GM21786 (cell line): ENCODE results near the gene MZT2A.
"Not testable (repeated sequence)": the region's sequence is repeated elsewhere in the genome, so short reads cannot be mapped to it uniquely, and the experiment has no call there.

Source experiments
- ATAC-seq: cut with Tn5 transposase; IDR thresholded peaks from one replicate; pipeline ENCODE4 v1.9.1; 2021; ENCODE audit not compliant: unreplicated experiment

MZT2A gene, protein sequence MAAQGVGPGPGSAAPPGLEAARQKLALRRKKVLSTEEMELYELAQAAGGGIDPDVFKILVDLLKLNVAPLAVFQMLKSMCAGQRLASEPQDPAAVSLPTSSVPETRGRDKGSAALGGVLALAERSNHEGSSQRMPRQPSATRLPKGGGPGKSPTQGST

DNA sequence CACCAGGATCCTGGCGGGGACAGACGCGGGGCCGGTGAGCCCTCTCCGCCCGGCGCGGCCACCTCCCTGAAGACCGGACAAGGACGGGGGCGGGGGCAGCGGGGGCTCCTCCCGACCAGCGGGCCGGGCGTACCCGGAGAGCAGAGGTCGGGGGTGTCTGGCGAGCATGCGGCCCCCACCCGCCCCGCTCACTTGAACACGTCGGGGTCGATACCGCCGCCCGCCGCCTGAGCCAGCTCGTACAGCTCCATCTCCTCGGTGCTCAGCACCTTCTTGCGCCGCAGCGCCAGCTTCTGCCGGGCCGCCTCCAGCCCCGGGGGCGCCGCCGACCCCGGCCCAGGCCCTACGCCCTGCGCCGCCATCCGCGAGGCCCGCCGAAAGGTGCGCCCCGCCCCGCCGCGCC lies at the start of gene MZT2A:
MZT2A (minus strand) TSS at position 383 of the 403 bp plus-strand sequence; CDS start at position 362, 21 bp downstream.
- ATAC-seq = peak; percentile 1

DNA sequence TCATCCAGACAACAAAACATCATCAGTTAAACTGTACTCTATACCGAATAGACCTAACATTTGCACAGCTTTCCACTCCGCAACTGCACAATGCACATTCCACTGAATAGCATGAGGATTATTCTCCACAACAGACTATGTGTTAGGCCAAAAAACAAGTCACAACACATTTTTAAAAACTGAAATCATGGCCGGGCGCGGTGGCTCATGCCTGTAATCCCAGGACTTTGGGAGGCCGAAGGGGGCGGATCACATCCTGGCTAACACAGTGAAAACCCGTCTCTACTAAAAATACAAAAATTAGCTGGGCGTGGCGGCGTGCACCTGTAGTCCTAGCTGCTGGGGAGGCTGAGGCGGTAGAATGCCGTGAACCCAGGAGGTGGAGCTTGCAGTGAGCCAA lies 46.7 kb upstream of the MZT2A start:
- not testable (repeated sequence) for ATAC-seq

DNA sequence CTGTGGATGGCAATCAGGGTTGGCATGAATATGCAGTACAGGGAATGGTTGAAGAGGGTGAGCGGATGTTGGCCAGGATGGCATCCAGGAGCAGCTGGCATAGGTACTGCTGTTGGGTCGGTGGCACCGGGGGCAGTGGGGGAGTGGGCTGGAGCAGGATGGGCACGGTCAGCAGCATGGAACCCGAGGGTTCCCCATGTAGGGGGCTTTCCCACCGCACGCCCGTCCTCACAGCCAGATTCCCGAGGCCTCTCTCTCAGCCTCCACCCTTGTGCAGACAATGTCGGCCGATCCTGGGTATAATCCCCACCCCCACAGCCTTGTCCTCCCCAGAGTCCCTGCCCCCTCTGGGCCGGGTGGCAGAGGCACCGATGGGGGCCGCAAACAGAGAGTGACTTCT lies 44.6 kb upstream of the MZT2A start:
- not testable (repeated sequence) for ATAC-seq

DNA sequence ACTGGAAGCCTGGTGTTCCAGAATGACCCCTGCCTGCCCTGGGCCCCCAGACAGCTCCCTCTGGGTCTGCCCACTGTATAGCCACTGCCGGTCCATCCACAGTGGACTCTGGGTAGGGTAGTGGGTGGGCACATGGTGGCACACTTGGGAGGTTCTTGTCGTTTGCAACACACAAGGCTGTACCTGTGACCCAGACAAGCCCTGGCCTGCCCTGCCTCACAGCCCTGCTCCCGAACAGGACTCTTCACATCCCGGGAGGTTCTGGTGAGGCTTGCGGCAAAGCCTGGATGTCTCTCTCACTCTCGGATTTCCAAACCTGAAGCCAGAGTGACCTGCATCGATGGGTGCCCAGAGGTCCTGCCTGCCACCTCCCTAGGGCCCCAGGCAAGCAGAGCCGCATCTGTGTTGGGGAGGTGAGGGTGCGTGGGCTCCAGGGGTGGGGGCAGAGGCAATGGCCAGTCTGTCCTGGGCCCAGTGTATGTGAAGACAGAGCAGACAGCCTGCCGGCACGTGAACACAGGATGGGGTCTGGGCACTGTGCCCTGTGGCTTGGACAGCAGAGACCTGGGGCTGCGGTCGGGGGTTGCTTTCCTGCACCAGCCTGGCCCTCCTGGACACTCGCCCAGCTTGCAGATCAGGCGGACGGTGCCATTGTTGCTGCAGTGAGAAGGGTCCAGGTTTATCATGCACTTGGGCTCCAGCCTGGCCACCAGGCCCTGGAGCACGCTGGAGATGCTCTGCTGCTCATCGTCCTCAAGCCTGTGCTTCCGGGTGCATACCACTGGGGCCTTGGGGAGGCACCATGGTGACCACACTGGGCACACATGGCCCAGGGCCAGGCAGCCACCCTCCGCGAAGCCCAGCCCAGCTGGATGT lies 44.0 kb upstream of the MZT2A start:
- ATAC-seq = not testable (repeated sequence)

DNA sequence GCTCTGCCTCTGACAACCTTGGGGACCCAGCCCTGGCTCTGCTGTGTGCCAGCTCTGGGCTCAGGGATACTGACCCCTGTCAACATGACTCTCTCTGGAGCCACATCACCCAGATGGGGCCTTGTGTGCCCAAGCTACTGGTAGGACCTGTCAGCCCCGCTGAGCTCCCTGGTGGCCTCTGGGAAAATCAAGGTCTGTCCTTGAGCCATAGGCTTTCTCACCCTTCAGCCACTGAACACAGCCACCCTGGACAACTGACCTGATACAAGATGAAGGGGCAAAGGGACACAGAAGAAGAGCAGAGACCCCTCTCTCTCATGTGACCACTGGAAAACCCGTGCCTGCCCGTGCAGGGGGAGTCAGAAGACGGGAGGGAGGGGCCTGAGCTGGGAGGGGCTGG lies 43.3 kb upstream of the MZT2A start:
- no peak for ATAC-seq

DNA sequence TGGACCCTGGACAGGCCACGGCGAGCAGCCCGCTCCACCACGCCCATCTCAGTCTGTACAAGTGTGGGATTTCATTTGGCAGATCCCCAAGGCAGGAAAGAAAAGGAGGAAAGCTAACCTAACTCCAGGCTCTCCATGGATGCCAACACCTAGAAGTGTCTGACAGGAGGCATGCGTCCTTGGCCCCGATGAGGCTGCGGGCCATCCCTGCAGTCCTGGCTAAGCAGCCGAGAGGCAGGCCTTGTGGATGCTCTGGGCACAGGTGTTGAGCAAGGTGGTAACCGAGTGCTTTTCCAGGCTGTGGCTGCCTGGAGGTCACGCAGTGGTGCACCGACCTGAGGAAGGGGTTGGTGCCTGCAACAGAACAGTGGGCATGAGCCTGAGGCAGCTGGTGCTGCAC lies 42.8 kb upstream of the MZT2A start:
- not testable (repeated sequence) for ATAC-seq

DNA sequence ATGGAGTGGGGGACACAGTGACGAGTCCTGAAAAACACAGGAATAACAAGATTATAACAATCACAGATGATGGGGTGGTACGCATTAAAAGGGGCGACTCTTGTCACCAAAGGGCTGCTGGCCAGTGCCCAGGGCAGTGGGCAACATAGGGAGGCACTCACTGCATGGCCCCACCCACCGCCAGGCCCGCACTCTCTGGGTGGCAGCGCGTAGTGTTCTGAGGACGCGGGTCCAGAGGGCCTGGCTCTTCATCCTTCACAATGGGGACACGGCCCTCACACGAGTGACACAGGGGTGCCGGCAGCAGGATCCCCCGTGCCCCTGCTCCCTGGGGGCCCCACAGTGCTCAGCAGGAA lies 42.1 kb upstream of the MZT2A start:
- ATAC-seq = not testable (repeated sequence)

DNA sequence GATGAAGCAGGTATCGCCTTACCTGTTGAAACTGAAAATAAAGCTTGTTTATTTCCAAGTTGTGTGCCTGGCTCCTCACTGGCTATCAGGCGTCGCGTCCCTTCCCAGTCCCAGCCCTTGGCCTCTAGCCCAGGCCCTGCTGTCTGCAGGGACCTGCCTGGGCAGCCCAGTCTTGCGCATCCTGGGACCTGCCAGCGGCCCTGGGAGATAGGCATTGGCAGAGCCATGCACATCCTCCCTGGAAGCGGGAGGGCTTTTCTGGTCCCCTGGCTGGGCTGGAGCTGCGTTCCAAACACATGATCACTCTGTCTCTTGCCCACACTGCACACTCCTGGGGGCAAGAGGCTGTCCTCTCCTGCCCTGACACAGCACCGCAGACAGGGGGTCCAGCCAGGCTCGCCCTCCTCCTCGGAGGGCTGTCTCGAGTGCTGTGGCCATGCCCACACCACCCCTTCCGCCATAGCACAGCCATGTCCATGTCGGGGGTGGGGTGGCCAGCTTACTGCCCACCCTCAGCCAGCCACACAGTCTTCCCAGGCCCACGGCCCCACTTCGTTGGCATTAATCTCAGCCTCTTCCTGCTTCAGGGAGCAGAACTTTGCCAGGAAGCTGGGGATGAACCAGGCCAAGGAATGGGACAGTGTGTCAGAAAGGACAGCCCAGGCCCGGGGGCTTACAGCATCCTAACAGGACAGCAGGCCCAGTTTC lies 41.6 kb upstream of the MZT2A start:
- ATAC-seq = not testable (repeated sequence)

DNA sequence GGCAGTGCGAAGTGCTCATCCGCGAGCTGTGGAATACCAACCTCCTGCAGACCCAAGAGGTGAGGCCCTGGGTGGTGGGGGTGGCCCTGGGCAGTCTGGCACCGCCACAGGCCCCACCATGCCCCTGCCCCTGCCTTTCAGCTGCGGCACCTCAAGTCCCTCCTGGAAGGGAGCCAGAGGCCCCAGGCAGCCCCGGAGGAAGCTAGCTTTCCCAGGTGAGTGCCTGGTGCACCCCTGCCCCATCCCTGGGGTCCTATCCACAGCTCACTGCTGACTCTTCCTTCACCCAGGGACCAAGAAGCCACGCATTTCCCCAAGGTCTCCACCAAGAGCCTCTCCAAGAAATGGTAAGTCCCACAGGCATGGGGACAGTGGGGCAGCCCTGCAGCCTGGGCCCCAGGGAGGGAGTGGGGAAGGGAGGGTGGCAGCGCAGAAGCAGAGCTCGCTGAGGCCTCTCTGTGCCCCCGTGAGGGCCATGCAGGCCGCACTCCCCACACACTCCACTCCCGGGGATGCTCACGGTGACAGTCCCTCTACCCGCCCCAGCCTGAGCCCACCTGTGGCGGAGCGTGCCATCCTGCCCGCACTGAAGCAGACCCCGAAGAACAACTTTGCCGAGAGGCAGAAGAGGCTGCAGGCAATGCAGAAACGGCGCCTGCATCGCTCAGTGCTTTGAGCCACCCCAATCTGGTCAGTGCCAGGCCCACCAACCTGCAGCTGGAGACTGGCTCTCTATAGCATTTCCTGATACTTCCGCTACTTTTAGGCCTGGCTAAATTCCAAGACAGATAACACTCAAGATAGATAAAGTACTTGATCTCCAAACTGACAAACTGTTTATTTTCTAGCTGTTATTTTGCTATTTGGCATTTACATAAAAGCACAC lies 40.8 kb upstream of the MZT2A start:
- ATAC-seq = not testable (repeated sequence)

DNA sequence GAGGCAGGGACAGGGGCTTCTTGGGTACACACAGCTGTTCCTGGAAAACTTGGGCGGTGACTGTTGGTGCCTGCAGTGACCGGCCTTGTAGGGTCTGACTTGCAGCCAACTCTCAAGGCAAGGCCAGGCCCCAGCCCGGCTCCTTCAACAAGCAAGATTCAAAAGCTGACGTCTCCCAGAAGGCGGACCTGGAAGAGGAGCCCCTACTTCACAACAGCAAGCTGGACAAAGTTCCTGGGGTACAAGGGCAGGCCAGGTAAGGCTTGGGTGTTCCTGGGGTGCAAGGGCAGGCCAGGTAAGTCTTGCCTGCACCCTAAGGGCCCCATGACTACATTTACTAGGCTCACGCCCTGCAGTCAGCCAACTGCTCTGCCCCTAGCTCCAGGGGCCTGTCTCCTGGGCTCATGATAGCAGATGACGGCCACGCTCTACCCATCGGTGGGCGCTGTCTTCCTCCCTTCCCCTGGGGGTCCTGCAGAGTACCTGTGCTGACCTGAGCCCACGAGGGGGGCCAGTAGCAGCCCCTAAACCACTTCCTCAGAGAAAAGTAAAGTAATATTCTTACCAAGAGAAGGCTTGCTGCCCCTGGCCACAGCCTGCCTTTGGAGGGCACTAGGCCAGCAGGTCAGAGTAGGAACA lies 39.5 kb upstream of the MZT2A start:
- not testable (repeated sequence) for ATAC-seq

DNA sequence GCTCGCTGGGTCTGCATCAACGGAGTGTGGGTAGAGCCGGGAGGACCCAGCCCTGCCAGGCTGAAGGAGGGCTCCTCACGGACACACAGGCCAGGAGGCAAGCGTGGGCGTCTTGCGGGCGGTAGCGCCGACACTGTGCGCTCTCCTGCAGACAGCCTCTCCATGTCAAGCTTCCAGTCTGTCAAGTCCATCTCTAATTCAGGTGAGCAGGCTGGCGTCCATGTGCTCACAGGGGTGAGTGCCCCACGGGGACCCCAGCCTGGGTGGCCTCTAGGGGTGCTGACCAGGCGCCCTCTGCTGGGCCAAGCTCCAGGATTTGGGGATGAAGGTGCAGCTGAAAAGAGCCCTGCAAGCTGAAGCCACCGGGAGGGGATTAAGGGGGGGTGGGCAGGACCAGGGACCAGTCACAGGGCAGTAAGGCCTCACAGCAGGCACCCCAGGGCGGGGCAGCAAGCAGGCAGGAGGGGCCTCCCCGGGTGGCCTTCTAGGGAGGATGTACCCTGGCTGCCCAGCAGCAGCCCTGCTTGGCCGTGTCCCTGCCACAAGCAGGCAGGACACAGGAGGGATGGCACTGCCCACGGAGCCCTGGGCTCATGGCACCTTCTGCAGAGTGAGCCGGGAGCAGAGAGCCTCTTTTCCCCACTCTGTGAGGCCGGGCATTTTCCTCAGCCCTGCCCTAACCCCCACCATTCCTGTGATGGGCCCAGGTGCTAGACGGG lies 38.6 kb upstream of the MZT2A start:
- ATAC-seq = not testable (repeated sequence)

DNA sequence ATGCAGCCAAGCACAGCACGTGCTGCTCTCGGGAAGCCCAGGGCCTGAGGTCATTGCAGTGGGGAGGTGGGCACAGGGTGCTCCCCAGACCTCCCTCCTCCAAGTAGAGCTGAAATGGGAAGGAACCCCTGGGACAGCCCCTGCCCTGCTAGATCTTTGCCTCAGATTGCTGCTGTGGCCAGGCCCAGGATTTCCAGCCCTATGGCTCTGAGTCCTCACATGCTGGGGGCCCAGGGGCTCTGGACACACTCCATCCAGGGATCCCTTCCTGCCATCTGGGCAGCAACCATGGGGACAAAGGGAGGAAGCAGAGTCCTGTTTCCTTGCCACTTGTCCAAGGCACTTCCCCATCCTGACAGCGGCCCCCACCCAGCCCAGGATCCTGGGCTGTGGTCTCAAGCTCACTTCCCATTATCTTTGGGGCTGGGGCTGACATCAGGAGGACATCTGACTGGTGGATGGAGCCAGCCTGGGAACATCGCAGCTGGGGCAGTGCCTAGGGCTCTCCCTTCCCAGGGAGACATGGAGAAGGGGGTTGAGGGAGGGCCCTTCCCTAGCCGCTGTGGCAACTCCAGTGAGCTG lies 37.8 kb upstream of the MZT2A start:
- ATAC-seq = not testable (repeated sequence)

DNA sequence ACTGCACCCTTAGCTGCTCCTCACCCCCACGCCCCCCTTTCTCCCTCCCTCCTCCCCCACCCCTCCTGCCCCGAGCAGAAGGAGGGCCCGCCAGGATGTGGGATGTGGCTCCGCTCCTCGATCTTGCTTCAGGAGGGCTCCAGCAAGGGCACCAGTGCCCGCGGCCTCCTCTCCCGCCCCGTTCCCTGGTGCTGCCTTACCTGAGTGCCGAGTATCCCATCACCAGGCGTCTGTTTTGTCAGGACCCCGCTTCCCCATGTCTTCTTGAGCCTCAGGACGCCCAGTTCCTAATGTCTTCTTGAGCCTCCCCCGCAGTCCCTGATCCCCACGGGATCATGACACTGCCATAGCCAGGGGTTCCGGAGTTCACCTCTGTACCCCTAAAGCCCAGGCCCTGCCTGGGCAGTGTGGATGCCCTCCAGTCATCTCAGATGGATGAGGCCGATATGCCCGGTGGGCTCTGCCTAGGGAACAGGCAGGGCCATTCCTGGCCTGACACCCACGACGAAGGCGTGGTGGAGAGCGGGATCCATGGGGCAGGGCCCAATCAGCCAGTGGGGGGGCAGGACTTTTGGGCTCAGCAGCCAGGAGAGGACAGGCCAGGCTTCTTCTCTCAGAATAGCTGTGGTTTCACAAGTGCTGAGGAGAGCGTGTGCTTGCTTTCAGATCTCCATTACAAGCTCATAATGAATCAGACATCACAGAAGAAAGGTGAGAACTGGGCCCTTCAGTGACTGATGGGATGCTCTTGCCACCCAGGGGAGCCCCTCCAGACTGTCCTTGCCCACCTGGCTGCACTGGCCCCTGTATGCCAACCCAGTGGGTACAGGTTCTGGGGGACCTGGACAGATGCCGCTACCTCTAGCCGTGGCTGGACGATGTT lies 37.0 kb upstream of the MZT2A start:
- peak; percentile 73 for ATAC-seq

DNA sequence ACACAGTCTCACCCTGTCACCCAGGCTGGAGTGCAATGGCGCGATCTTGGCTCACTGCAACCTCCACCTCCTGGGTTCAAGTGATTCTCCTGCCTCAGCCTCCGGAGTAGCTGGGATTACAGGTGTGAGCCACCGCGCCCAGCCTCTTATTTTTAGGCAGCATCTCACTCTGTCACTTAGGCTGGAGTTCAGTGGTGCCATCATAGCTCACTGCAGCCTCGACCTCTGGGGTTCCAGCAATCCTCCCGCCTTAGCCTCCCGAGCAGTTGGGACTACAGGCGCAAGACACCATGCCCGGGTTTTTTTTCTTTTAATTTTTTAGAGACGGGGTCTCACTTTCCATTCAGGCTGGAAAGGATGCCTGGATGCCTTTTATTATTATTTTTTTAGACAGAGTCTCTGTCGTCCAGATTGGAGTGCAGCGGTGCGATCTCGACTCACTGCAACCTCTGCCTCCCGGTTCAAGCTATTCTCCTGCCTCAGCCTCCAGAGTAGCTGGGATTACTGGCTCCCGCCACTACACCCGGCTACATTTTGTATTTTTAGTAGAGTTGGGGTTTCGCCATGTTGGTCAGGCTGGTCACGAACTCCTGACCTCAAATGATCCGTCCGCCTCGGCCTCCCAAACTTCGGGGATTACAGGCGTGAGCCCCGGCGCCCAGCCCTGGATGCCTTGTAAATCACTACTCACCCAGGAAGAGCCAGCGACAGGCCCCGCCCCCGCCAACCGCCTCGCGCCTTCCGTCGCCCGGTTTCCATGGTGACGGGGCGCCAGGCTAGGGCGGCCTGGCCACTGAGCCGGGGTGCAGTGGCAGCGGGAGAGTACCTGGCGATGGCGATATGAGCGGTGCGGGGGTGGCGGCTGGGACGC lies 35.2 kb upstream of the MZT2A start, which contains the start of gene CCDC74A:
CCDC74A (plus strand) TSS at position 758 of the 871 bp plus-strand sequence; CDS start at position 841, 83 bp downstream.
- ATAC-seq = peak; percentile 76

DNA sequence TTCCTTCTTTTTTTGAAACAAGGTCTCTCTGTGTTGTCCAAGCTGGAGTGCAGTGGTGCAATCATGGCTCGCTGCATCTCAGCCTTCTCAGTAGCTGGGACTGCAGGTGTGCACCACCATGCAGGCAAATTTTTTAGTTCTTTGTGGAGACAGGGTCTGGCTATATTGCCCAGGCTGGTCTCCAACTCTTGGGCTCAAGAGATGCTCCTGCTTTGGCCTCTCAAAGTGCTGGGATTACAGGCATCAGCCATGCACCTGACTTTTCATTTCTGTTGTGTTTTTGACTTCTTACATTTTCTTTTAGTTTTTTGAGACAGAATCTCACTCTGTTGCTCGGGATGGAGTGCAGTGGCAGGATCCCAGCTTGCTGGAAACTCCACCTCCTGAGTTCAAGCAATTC lies 33.1 kb upstream of the MZT2A start:
- not testable (repeated sequence) for ATAC-seq

DNA sequence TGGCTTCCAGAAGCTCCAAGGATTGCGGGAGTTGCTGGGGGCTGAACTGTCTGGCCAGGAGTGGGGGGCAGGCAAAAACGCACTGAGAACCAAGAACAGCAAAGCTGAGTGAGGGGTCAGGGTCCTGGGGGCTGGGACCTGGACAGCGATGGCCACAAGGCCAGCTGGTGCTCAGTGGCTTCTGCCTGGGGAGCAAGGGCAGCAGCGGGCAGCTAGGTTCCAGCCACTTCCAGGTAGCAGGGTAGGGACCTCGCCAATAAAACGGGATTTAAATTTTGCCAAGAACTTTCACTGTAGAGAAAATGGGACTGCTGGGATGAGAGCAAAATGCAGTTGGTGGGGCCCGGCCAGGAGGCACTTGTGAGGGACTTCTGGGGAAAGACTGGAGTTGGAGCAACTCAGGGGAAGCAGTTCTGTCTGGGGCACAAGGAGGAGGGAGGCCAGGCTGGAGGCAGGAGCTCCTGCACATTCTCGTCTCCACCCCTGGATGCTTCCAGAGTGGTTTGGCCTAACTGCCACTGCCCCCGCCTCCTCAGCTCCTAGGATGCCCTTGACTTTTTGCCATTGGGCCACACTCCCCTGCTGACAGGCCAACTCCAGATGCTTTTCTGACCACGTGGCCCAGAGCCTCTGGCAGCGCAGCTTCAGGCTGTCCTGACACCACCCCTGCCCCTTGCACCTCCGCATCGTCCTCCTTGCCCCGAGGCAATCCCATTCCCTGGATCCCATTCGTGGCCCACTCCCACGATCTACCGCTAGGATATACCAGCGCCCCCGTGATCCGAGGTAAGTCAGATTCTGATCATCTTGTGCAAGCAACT lies 30.0 kb upstream of the MZT2A start:
- no peak for ATAC-seq
